GM19193 (cell line): ENCODE measurements around the gene RPAP2.
A peak's percentile ranks its signal among the peaks of the same experiment; 100 is the strongest.

Experiments
- POLR2A ChIP-seq: IDR thresholded peaks from 4 replicates; pipeline ENCODE4 v1.6.1; 2011; ENCODE audit not compliant: insufficient read depth, insufficient read length; ENCODE audit errors: extremely low read depth

The RPAP2 gene

DNA sequence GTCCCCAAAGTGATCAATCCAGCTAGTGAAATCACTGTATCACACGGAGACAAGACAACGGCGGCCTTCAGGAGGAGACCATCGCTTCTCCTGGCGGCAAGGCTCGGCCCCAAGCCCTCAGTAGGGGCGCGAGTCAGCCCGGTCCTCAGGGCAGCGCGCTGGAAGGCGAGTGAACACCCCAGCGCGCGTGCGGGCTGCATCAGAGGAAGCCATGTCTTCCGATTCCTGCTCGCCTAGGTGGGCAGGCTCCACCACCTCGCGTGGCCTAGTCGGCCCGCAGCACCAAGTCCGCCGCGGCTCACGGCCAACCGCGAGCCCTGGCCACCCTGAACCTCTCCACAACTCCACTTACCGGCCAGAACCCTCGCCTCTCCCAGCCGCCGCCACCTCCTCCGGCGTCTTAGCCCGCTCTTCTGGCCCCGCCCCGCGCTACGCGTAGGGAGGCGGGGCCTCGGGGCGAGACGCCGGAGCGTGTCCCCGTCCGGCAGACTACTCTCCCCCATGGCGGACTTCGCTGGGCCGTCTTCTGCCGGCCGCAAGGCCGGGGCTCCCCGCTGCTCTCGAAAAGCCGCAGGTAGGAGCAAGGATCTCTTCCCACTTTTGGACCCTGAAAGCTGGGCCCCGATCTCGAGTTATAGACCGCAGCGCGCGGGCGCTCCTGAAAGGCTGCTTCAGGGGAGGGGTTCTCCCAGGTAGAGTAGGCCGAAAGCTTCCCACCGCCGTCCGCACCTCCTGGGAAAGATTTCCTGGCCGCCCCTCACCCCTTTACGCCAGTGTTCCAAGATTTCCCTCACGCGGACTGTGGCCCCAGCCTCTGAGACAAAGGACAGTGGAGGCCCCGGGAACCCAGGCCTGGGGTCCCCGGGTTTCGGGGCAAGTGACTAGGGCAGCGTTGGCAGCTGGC lies at the start of gene RPAP2, which contains the start of gene GLMN:
RPAP2 (plus strand) TSS at position 487 of the 904 bp plus-strand sequence; CDS start at position 502, 15 bp downstream.
GLMN (minus strand) TSS at position 415 of the 904 bp plus-strand sequence. CDS start 988 bp downstream, outside the sequence.
- peak; percentile 94 for TF ChIP-seq POLR2A

DNA sequence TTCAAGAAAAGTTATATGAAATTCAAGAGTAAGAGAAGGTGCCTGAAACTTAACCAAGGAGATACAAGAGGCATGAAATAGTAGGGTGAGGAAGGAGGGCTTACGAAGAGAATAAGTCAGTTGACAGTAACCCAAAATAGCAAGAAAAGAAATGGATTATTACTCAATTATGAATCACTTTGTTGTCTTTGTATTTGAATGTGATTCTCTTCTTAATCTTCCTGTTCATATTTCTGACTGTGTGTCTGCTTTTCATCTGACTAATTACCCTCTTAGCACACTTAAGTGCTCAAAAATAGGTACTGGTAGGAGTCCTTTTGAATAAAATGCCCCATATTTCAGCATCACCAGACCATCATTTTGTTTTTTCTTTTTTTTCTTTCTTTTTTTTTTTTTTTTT lies 39.5 kb upstream of the RPAP2 start:
- no peak for TF ChIP-seq POLR2A

DNA sequence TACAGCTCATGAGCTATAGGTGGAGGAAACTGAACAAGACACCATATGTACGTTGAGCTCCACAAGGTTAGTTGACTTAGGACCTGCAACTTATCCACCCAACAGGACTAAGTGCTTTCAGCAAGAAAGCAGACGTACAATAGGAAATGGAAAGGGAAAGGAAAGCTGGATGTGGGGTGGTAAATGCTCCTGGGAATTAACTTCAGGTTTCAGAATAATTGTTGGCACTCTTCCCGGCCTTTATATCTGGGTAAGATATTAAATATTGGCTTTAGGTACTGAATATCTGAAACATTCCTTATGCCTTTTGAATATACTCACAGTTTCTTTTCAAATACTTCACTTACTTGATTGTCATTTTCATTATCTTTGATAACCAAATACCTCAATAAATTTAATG lies 36.3 kb upstream of the RPAP2 start:
- no peak for TF ChIP-seq POLR2A

DNA sequence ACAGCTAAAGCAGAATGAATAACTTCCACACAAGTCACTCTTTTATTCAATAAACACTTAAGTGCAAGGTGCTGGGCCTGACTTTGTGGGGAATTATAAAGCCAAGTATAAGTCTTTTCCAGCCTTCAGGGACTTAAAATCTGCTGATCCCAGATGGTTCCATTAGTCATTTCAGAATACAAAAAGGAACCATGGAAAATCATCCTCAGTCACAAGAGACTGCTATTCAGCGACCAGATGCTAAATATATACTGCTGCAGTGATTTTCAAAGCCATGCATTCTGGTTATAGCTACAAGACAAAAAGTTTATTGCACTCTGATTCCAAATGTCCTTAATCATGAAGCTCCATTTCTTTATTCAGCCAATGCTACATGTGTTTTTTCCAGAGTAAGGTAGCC lies 25.8 kb upstream of the RPAP2 start:
- TF ChIP-seq POLR2A = no peak

DNA sequence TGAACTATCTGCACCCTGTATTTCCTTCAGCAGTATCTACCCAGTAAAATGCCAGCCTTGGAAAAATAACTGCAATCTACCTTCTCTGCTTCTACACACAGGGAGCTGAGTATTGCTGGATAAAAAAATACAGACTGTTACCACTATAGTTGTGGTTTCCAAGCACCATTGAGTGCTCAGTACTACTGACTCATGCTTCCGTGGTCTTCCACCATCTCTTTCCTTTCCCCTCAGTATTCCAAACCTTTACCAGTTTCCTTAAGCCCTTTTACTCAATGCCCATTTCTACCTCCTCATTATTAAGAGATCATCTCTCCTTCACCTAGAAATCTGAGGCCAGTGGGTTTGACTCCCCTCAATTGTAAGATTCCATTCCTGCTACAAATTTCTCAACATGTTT lies 23.9 kb upstream of the RPAP2 start:
- no peak for TF ChIP-seq POLR2A

DNA sequence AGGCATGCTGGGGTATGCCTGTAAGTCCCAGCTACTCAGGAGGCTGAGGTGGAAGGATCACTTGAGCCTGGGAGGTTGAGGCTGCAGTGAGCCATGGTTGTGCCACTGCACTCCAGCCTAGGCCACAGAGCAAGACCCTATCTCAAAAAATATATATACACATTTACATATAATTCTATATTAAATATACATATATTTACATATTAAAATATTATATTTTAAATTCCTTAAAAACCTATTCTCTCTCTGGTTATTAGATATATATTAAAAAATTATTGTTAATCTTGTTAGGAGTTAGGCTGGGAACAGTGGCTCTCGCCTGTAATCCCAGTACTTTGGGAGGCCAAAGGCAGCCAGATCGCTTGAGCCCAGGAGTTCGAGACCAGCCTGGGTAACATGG lies 22.8 kb upstream of the RPAP2 start:
- TF ChIP-seq POLR2A = no peak

DNA sequence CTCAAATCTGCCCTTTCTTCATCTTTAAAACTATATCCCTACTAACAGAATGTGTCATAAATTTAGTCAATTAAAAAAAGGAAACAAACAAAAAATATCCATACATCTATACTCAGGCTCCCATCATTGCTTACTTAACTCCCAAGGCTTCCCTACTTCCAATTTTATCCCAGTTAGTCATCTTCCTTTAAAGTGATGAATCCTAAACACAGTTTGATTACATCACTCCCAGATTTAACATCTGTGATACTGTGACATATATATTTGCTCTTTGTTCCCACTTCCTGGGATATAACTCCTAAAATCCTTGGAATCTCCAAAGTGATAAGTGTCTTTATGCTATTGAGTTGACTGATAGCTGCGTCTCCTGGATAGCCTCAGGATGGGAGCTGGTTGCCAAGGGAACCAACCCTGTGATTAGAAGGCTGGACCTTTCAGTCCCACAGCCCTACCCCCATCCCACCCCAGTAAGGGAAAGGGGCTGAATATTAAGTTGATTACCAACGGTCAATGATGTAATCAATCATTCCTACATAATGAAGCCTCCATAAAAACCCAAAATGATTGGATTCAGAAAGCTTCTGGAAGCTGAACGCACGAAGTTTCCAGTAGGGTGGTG lies 21.6 kb upstream of the RPAP2 start:
- no peak for TF ChIP-seq POLR2A

DNA sequence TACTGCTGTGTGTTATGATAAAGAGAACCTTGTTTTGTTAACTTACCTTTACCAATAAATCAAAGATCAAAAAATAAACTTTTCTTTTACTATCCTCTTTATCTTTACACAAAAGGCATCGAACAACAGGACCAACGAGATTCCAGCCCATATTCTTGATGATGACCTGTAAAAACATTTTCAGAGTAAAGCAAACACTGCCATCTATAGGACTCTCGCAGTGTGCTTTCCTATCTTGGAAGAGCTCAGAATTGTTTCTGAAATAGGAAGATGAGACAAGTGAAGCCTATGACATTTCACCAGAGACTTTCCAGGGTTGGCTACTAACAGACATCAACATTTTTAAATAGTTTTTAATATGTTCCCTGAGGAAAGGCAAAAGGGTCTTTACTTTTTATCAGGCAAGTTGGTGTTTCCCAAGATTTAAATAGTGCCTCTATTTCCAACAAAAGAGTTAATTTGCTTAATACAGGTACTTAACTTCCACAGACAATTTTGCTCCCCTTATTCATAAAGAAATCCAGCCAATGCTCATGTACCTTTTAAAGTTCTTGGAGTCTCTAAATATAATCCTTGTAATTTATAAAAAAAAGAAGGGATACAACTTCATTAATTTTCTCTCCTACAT lies 7.4 kb upstream of the RPAP2 start:
- no peak for TF ChIP-seq POLR2A

DNA sequence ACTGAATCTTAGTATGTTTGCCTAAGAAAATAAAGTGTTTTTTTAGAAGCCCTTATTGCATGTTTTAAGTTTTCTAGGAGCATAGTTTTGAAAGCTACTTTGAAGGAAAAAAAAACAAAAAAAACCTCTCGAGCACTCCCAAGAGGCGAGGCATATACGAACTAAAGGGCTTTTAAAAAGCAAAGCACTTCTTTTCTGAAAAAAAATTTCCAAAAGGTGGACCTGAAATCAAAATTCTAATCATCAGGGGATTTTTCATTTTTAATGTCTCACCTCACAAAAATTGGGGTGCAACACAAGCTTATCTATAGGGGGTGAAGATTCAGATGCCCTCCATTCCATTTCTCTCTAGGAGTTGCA lies 666 bp upstream of the RPAP2 start:
- no peak for TF ChIP-seq POLR2A

DNA sequence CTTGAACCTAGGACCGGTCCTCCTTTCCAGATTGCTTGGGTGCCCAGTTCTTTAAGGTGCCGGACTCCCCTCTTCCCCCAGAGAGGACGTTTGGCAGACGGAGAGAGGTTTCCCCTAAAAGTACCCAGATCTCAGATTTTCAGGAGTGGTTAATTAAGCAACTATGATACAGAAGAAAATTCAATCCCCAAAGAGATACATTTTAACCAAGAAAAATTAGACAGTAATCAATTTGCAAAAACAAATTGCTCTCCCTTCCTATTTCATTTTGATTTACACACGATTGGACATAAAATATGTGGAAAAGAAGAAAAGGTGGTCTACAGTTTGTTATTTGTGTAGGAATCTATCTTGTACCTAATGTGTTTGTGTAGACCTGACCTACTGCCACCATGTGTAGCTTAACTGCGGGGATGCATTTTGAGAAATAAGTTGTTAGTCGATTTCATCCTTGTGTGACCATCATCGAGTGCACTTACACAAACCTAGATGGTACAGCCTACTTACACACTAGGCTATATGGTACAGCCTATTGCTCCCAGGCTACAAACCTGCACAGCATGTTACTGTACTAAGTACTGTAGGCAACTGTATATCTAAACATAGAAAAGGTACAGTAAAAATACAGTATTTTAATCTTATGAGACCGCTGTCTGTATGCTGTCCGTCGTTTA lies 755 bp downstream of the RPAP2 start:
- TF ChIP-seq POLR2A = no peak

DNA sequence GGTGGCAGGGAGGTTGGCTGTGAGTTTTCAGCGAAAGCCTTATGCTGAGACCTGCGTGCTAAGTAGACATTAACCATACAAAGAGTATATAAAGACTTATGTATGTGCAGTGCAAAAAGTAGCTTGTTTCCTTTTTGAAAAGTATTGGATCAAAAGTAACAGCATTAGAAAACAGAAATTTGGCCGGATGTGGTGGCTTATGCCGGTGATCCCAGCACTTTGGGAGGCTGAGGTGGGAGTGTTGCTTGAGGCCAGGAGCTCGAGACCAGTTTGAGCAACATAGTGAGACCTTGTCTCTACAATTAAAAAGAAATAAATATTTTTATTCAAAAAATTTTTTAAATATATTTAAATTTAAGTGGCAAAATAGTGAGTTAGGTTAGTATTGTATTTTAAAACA lies 2.2 kb downstream of the RPAP2 start:
- no peak for TF ChIP-seq POLR2A

DNA sequence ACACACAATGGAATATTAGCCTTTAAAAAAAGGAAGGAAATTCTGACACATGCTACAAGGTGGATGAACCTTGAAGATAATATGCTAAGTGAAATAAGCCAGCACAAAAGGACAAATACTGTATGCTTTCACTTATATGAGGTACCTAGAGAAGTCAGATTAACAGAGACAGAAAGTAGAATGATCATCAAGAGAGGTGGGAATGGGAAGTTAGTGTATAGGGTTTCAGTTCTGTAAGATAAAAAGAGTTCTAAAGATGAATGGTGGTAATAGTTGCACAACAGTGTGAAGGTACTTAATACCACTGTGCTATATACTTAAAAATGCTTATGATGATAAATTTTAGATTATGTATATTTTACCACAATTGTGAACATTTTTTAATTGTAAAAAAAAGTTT lies 7.2 kb downstream of the RPAP2 start:
- TF ChIP-seq POLR2A = no peak

DNA sequence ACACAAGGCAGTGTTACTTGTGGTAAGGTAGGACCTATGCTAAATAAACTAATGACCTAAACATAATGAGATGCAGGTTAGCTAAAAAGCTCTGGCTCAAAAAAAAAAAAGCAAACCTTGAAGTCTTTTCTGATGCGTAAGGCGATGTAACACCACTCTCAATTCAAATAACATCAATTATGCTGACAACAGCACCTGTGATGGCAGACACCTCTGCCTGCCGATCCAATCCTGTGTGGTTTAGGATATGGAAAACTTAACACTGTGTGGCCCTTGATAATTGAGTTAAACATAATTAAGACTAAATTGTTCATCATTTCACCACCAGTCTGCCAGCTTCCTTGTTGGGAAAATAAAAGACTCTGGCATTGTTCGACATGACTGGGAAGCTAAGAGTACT lies 9.1 kb downstream of the RPAP2 start:
- TF ChIP-seq POLR2A = no peak

DNA sequence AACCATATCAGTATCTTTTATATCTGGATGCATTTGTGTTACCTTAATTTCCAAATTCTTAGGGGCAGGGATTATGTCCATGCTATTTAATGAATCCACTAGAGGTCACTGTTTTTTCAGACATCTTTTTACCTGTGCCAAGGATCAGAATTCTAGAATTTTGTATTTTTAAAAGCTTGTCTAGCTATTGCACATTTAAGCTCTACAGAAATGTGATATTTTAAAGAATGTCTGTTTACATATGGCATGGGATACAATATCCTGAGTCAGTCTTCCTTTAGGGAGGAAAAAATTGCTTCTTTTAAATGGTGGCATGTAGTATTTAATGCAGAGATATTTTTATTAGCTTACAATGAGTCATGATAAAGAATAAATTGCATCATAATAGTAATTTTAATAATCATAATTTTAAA lies 11.3 kb downstream of the RPAP2 start:
- TF ChIP-seq POLR2A = no peak

DNA sequence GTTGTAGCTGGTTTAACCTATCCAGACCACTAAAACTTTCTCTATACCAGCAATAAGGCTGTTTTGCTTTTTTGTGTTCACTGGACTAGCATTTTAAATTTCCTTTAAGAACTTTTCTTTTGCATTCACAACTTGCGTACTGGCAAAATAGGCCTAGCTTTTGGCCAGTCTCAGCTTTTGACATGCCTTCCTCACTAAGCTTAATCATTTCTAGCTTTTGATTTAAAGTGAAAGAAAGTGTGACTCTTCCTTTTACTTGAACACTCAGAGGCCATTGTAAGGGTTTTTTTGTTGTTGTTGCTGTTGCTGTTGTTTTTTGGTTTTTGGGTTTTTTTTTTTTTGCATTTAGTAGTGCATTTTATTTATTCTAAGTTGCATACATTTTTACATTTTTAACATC lies 15.2 kb downstream of the RPAP2 start:
- TF ChIP-seq POLR2A = no peak
